ENCODE results near the gene PLEKHG5.
"Not testable (repeated sequence)": the region's sequence is repeated elsewhere in the genome, so short reads cannot be mapped to it uniquely, and the experiment has no call there.

PLEKHG5 gene

GRCh38 chr1:6450943-6451373 is 40.5 kb downstream of the PLEKHG5 start:
- TF ChIP-seq EZH2phosphoT487 (IDR thresholded peaks at IDR 0.05; ENCODE audit: low read depth): no peak
- TF ChIP-seq, protein P1, sequence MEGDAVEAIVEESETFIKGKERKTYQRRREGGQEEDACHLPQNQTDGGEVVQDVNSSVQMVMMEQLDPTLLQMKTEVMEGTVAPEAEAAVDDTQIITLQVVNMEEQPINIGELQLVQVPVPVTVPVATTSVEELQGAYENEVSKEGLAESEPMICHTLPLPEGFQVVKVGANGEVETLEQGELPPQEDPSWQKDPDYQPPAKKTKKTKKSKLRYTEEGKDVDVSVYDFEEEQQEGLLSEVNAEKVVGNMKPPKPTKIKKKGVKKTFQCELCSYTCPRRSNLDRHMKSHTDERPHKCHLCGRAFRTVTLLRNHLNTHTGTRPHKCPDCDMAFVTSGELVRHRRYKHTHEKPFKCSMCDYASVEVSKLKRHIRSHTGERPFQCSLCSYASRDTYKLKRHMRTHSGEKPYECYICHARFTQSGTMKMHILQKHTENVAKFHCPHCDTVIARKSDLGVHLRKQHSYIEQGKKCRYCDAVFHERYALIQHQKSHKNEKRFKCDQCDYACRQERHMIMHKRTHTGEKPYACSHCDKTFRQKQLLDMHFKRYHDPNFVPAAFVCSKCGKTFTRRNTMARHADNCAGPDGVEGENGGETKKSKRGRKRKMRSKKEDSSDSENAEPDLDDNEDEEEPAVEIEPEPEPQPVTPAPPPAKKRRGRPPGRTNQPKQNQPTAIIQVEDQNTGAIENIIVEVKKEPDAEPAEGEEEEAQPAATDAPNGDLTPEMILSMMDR (IDR thresholded peaks at IDR 0.05; ENCODE audit: low read depth, low read length): no peak
- Histone ChIP-seq H4K20me1 (ENCODE audit: insufficient read depth, low read length) (no peaks in the 10 kb centered on the region), H3K4me3 (ENCODE audit: low read length) (no peak overlapping the region), H3K4me1 (ENCODE audit: low read length) (no peaks in the 10 kb centered on the region), H3K4me2 (ENCODE audit: low read length) (no peak overlapping the region), H3K9ac (ENCODE audit: low read length) (no peak overlapping the region), H3K36me3 (replicated peaks; ENCODE audit: low read depth, low read length) (no peaks in the 10 kb centered on the region), H2AFZ (ENCODE audit: low read depth, low read length) (no peak overlapping the region), H3K27ac (ENCODE audit: low read length) (no peak overlapping the region), H3K79me2 (ENCODE audit: low read length) (no peaks in the 10 kb centered on the region), H3K27me3 (ENCODE audit: low read depth, low read length) (0 out of 2 replicates have a peak, but pooled peaks cover 3% of the 10 kb centered on the region), H3K9me3 (ENCODE audit: insufficient read depth, low read length) (no peaks in the 10 kb centered on the region)

- not testable (repeated sequence) for H3K4me2 ChIP-seq (ENCODE audit: low read length); H4K20me1 ChIP-seq (ENCODE audit: insufficient read depth, low read length); H3K4me3 ChIP-seq (ENCODE audit: low read length); H3K4me1 ChIP-seq (ENCODE audit: low read length); H3K27ac ChIP-seq (ENCODE audit: low read length); H3K9ac ChIP-seq (ENCODE audit: low read length); H3K79me2 ChIP-seq (ENCODE audit: low read length); H3K36me3 ChIP-seq (replicated peaks; ENCODE audit: low read depth, low read length); H3K27me3 ChIP-seq (ENCODE audit: low read depth, low read length); H3K9me3 ChIP-seq (ENCODE audit: insufficient read depth, low read length); H2AFZ ChIP-seq (ENCODE audit: low read depth, low read length)
These were observed 41.0 kb downstream of the PLEKHG5 start for GRCh38 chr1:6450486-6450885.

DNA sequence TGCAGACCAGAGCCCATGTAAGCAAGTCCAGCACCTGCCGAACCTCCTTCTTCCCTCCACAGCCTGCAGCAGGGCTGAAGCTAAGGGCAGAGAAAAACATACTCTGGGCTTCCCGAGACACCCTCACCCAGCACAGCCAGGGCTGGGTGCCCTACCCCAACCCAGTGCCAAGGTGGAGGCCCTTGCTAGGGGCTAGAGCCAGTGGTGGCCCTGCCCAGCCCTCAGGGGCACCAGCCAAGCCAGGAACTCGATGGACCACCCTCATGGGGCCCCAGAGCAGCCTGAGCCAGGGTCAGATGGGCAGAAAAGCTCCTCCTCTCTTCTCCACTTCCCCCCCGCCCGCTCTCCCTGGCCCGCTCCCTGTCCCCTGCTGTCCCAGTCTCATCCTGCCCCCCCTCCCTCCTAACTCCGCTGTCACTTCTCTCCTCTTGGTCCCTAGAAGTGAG is 41.4 kb downstream of the PLEKHG5 start:
- no peaks in the 10 kb centered on the region for H3K36me3 ChIP-seq (replicated peaks; ENCODE audit: low read depth, low read length)
- no peak overlapping the region for H3K4me3 ChIP-seq (ENCODE audit: low read length)
- no peak overlapping the region for H2AFZ ChIP-seq (ENCODE audit: low read depth, low read length)
- no peak overlapping the region for H3K9ac ChIP-seq (ENCODE audit: low read length)
- H3K4me2 ChIP-seq (ENCODE audit: low read length): no peak overlapping the region
- 0 out of 2 replicates have a peak, but pooled peaks cover 3% of the 10 kb centered on the region for H3K27me3 ChIP-seq (ENCODE audit: low read depth, low read length)
- TF ChIP-seq EZH2phosphoT487 (IDR thresholded peaks at IDR 0.05; ENCODE audit: low read depth): no peak
- TF ChIP-seq, protein P1 (IDR thresholded peaks at IDR 0.05; ENCODE audit: low read depth, low read length): no peak
- no peaks in the 10 kb centered on the region for H3K4me1 ChIP-seq (ENCODE audit: low read length)
- H3K9me3 ChIP-seq (ENCODE audit: insufficient read depth, low read length): no peaks in the 10 kb centered on the region
- no peaks in the 10 kb centered on the region for H4K20me1 ChIP-seq (ENCODE audit: insufficient read depth, low read length)
- no peaks in the 10 kb centered on the region for H3K79me2 ChIP-seq (ENCODE audit: low read length)
- H3K27ac ChIP-seq (ENCODE audit: low read length): no peak overlapping the region

- Histone ChIP-seq H3K27ac (ENCODE audit: low read length) (no peak overlapping the region), H3K4me1 (ENCODE audit: low read length) (no peaks in the 10 kb centered on the region), H3K9me3 (ENCODE audit: insufficient read depth, low read length) (no peaks in the 10 kb centered on the region), H3K36me3 (replicated peaks; ENCODE audit: low read depth, low read length) (no peaks in the 10 kb centered on the region), H3K27me3 (ENCODE audit: low read depth, low read length) (0 out of 2 replicates have a peak, but pooled peaks cover 3% of the 10 kb centered on the region), H3K4me2 (ENCODE audit: low read length) (no peak overlapping the region), H4K20me1 (ENCODE audit: insufficient read depth, low read length) (no peaks in the 10 kb centered on the region), H3K79me2 (ENCODE audit: low read length) (no peaks in the 10 kb centered on the region), H3K4me3 (ENCODE audit: low read length) (no peak overlapping the region), H2AFZ (ENCODE audit: low read depth, low read length) (no peak overlapping the region), H3K9ac (ENCODE audit: low read length) (no peak overlapping the region)
- TF ChIP-seq EZH2phosphoT487 (IDR thresholded peaks at IDR 0.05; ENCODE audit: low read depth): no peak
- TF ChIP-seq, protein P1 (IDR thresholded peaks at IDR 0.05; ENCODE audit: low read depth, low read length): no peak
These were observed 42.5 kb downstream of the PLEKHG5 start for GRCh38 chr1:6448749-6449631.
